ENCODE results near the gene PYGO2.

GRCh38 chr1:154958036-154958435 is 3.5 kb downstream of the PYGO2 start:
- TF ChIP-seq CTCF (IDR thresholded peaks at IDR 0.05; ENCODE audit: low read depth, low read length) (no peak), EZH2phosphoT487 (IDR thresholded peaks at IDR 0.05; ENCODE audit: low read depth) (no peak)

Measured in OCI-LY3 (cell line).